AG20443 (cell line): ENCODE results near the gene NBPF9.
"Not testable (repeated sequence)": the region's sequence is repeated elsewhere in the genome, so short reads cannot be mapped to it uniquely, and the experiment has no call there.

Experiments used
- DNase-seq: peaks from one replicate; pipeline ENCODE4 v3.0.0; 2012; ENCODE audit warnings: low spot score, mixed read lengths

The NBPF9 gene

GRCh38 chr1:149103109-149104081, at the start of gene NBPF9:
NBPF9 (minus strand) TSS chr1:149103551; CDS start chr1:149082139, 21,412 bp downstream.
- DNase-seq: not testable (repeated sequence)

DNA sequence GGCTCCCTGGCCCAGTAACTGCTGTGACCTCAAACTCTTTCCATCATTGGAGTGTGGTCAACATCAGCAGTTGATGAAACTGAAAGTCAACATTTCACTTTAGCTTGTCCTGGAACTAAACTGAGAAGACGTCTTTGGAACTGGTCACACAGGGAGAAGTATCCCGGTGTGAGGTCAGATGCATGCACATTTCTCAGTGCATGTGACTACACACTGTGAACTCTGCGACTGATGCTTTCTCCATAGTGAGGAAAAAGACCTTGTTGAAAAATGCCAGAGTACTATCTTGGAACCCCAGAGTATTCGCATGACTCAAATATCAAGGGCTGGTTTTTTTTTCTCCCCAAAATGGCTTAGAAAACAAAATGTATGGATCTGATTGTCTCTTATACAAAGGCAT, 46.6 kb upstream of the NBPF9 start:
- not testable (repeated sequence) for DNase-seq

DNA sequence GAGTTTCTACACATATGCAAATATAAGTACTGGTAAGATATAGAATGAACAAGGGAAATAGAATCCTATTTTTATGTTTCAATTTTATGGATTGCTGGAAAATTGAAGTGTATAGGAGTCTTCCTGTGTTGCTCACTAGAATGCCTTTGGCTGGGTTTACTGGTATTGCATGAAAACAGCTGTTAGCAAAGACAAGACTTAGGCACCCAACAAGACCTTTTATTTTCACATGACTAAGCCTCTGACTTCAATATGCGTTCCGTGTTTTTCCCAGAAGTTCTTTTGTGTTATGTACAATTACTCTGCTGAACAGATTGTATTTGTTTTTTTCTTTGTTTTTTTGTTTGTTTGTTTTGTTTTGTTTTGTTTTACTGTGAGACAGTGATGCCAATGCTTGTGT, 34.2 kb upstream of the NBPF9 start:
- not testable (repeated sequence) for DNase-seq

- DNase-seq: not testable (repeated sequence)
These were observed 27.6 kb upstream of the NBPF9 start for GRCh38 chr1:149130938-149131337.

GRCh38 chr1:149129245-149129644, 25.9 kb upstream of the NBPF9 start:
- not testable (repeated sequence) for DNase-seq

- DNase-seq: not testable (repeated sequence)
These were observed 23.3 kb upstream of the NBPF9 start for GRCh38 chr1:149126555-149127145.

DNA sequence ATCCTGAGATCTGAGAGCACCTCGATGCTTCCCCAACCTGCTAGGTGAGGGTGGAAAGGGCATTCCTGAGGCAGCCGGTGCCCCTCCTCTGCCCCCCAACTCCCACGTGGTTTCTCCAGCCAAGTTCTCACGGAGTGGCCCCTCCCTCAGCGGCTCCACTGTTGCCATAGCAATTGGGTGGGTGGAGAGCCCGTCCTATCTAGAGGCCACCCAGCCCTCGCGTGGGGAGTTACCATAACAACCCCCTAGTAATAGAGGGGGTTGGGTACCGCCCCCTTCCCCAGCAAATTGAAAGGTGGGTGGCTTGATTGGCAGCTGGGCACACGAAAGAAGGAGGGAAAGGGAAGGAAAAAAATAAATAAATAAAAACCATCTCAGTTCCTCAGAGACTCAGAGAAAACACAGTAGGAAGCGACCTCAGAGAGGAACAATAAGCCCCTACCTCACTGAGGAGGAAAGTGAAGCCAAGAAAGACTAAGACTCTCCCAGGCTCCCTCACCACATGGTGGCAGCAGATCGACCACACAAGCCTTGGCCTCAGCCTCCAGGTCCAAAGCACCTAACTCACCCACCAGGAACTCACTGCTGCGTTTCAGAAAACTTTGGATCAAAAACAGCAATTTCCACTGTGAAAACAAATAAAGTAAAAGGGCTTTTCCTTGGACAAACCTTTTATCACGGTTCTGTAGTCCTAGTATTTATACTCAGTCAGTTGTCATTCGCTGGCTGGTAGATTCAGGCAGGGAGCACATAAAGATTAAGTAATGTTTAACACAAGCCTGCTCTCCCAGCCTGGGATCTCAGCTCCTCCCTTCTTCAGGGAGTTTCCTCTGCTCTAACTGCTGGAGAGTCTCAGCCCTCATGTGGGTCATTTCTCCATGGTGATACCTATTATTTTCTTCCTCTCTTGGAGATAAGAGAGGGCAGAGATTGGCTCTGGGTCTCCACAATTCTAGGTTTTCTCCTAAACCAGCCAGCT, 20.9 kb upstream of the NBPF9 start:
- not testable (repeated sequence) for DNase-seq

DNA sequence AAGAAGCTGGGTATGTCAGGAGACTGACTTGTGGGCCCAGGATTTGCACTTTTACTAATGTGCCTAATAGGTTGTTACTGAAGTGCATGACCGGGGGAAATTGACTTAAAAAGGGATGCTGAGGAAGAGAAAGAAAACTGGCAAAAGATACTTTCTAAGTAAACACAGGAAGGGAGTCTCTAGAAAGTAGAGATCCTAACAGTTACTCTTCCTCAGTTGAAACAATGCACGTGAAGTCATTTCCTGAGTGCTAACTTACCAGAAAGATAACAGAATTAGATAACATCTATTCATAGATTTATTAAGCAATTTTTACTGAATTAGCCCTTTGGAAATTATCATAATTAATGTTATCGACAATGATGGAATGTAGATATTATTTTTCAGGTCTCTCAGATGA, 9.5 kb upstream of the NBPF9 start:
- DNase-seq: not testable (repeated sequence)

- not testable (repeated sequence) for DNase-seq
These were observed 7.0 kb upstream of the NBPF9 start for GRCh38 chr1:149110343-149110742.

- not testable (repeated sequence) for DNase-seq
These were observed 777 bp downstream of the NBPF9 start for GRCh38 chr1:149102574-149102973.

- DNase-seq: not testable (repeated sequence)
These were observed 5.1 kb downstream of the NBPF9 start for GRCh38 chr1:149098276-149098675.

DNA sequence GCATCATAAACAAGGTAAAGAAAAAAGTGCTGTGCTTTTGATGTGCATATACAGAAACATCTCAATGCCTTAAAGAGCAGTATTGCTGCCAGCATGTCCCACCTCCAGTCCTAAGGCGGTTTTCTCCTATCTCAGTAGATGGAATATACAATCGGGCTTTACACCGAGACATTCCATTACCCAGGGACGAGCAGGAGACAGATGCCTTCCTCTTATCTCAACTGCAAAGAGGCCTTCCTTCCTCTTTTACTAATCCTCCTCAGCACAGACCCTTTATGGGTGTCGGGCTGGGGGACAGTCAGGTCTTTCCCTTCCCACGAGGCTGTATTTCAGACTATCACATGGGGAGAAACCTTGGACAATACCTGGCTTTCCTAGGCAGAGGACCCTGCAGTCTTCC, 10.2 kb downstream of the NBPF9 start:
- not testable (repeated sequence) for DNase-seq

GRCh38 chr1:149075505-149076127, 27.7 kb downstream of the NBPF9 start:
- not testable (repeated sequence) for DNase-seq

DNA sequence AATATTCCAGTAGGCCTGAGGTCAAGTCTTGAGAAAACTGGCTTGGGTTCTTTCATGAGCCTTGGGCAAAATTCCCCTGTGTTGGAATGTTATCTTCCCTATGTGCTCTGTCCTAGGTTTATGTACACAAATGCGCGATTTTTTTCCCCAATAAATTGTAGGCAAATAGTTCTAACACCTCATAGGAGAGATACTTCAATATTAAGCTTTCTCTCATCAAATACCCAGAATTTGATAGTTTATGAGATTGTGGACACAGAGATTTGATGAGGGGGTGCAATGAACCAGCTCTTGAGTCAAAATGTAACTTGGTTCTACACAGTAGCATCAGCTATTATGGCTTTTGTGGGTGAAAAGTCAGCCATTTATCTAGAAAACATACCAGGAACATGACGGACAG, 38.7 kb downstream of the NBPF9 start:
- not testable (repeated sequence) for DNase-seq

DNA sequence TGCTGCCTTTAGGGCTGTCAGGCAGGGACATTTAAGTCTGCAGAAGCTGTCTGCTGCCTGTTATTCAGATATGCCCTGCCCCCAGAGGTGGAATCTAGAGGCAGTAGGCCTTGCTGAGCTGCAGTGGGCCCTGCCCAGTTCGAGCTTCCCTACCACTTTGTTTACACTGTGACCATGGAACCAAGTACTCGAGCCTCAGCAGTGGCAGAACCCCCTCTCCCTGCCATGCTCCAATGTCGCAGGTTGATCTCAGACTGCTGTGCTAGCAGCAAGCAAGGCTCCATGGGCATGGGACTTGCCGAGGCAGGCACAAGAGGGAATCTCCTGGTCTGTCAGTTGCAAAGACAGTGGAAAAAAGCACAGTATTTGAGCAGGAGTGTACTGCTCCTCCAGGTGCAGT, 60.3 kb downstream of the NBPF9 start:
- DNase-seq: not testable (repeated sequence)

DNA sequence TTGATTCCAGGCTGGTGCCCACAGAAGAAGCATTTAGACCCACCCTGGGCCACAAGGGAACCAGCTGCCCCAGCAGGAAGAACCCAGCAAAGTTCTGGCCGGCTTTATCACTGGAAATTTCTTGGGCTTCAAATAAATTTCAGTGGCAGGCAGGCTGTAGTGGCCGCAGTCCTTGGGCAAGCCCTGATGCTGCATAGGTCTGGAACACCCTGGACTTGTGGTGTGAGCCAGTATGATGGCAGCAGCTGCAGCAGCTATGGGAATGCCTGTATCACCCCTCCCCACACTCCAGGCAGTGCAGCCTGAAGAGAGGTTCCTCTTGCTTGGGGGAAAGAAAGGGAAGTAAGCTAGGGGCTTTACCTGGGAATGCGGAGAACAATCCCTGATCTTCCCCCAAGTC, 69.4 kb downstream of the NBPF9 start:
- not testable (repeated sequence) for DNase-seq

DNA sequence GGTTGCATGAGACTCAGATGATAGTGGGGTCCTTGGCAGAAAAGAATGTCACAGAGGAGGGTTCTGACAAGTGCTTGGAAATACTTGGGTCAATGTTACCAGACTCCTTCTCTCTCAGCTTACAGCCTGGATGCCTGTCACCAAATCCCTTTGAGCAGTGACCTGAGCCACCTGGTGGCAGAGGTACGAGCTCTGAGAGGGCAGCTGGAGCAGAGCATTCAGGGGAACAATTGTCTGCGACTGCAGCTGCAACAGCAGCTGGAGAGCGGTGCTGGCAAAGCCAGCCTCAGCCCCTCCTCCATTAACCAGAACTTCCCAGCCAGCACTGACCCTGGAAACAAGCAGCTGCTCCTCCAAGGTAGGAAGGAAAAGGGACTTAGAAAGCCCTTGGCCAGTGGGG, 79.0 kb downstream of the NBPF9 start:
- DNase-seq: not testable (repeated sequence)

DNA sequence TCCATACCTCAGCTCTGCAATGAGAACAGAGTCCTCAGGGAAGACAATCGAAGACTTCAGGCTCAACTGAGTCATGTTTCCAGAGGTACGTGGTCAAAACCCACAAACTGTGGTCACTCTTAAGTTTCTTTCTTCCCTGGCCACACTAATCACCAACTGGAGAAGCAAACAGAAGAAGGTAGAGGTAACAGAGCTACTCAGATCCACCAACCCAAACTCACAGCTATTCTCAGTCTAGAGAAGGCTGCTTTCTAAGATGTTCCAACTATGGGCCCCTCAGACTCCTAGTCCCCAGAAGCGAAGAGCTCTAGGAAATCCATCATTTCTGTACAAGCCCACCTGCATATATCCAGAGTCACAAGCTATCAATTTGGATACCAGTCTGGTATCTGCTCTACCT, 84.8 kb downstream of the NBPF9 start:
- DNase-seq: not testable (repeated sequence)

DNA sequence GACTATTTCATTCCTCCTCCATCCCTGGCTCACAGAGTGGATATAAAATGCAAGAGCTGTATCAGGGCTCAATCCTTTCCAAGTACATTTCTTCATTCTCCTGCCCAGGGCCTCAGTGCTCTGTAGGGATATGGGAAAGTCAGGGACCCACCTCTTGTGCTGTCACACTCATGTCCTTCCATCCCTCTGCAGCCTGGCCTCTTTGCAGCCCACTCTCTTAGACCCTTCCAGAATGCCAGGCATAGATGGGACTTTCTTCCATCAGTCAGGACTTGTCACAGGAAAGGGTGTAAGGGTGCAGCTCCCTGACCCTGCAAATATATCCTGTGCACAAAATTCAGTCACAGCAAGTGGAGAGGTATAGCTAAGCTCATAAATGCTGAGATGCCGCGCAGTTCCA, 86.7 kb downstream of the NBPF9 start:
- not testable (repeated sequence) for DNase-seq

DNA sequence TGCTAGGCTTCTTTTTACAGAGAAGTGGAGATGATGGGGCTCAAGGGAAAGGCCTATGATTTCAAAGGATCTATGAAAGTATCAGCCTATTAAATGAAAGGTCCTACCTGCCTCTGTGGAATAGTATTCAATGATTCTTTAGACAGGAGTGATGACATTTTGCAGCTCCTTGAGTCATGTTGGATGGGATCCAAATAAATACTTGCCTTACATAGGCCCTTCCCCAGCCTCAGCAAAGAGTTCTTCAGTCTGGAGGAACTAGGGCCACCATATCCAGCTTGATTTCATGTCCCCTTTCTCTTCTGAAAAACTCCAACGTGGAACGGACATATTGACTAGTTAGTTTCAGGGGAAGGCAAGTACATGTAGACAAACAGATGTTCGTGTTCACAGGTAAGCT, 87.8 kb downstream of the NBPF9 start:
- not testable (repeated sequence) for DNase-seq

DNA sequence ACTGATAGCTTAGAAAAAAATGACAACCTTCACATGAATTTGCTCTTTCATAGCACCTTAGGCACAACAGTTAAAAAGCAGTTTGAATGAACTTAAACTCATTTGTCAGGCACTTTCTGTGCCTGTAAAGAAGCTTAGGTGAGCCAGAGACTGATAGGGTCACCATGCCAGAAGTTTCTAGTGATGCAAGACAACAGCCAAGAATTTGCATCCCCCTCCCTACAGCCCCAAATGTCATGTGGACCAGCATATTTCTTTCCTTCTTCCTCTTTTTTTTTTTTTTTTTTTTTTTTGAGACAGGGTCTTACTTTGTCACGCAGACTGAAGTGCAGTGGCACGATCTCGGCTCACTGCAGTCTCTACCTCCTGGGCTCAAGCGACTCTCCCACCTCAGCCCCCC, 89.8 kb downstream of the NBPF9 start:
- DNase-seq: not testable (repeated sequence)
